ENCODE data around the gene ASAP2. TPM values are rescaled to one million over a fixed set of nuclear protein-coding genes. Genes with fewer than 3 reads are reported as not detected.

ASAP2 gene
- total RNA-seq (2022; extraction: Qiagen RNA extraction; ENCODE audit: low read depth) = 28.4 to 49.8 TPM (median 41.9 TPM) in 5 replicates

DNA sequence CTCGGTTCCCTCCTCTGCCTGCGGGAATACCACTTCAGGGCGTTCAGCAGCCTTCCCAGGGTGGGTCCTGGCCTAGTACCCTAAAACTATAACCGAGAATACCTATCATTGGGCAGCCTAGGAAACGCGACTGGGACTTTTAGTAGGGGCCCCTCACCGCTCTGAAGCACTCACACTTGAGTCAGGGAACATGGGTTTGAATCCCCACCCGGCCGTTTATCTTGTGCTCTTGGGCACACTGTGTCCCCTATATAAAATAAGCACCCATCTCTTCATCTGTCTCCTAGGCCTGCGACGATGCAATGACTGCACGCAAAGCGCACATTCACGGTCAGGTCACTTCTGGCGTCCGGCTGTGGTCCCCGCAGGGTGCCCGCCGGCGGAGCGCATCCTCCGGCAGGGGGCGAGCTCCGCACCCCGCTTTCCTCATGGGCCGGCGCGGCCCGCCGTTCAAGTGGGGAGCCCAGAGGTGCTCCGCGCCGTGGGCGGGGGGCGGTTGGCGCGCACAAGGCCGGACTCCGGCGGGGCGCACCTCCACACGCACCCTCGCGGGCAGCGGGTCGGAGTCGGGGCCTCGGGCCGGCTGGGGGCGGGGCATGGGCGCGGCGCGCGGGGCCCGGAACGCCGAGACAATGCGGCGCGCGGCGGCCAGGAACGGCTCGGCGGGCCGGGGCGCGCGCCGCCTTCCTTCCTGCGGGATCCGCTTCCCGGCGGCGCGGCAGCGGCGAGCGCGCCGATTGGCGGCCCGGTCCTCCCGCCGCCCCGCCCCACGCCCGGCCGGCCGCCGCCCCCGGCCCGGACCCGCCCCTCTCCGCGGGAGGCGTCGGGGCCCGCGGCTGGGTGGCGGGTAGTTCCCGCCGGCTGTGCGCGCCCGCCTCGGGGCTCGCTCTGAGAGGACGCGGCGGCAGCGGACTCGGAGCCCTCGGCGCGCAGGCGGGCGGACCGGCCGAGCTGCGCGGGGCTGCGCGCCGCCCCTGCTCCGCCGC lies at the start of gene ASAP2:
TSS of gene ASAP2 (plus strand) at position 850 of the 986 bp plus-strand sequence. CDS start 293 bp downstream, outside the sequence.

DNA sequence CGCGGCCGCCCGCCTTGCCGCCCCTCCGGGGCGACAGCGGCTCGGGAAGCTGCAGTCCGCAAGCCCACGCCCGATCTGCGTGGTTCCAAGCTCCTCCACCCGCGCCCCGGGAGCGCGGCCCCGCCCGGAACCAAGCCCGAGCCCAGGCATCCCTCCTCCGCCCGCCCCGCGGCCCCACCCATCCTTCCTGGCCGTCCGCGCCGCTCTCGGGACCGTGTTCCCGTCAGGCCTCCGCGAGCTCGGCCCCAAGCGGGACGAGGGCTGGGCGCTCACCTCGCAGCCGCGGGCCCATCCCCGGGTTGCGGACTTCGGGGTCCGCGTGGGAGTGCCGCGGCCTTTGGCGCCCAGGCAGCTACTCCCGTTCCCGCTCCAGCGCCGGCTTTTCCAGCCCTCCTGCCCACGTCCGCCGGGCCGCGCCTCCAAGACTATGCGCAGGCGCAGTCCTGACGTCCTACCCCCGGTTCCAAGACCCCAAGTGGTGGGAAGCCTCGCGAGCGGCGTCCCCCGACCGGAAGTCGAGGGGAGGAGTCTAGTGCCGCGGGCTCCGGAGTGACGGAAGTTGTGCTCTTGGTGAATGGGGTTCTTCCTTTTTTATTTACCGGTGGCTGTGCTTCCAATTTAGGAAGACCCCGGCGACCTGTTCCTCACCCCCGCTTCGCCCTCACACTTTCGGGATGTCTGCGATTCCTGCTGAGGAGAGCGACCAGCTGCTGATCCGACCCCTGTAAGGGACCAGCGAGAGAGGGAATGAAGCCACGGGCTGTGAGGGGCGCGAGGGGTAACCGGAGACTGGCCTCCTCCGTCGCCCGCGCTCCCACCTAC lies 216.7 kb downstream of the ASAP2 start, which contains the start of the genes CPSF3 and ITGB1BP1:
TSS of gene CPSF3 (plus strand) at position 555 of the 822 bp plus-strand sequence. CDS start at position 675, 120 bp downstream.
TSS of gene ITGB1BP1 (minus strand) at position 429 of the 822 bp plus-strand sequence. CDS start 4,831 bp downstream, outside the sequence.

Other genes starting within 250 kb of the ASAP2 start
- 28.5 to 49.8 TPM (median 41.0 TPM) in 5 replicates for gene MBOAT2, start 203.1 kb upstream of the ASAP2 start, total RNA-seq (2022; extraction: Qiagen RNA extraction; ENCODE audit: low read depth)
- 151 to 262 TPM (median 161 TPM) in 5 replicates for gene ITGB1BP1, start 216.7 kb downstream of the ASAP2 start, total RNA-seq (2022; extraction: Qiagen RNA extraction; ENCODE audit: low read depth)
- 49.5 to 69.6 TPM (median 52.4 TPM) in 5 replicates for gene CPSF3, start 216.8 kb downstream of the ASAP2 start, total RNA-seq (2022; extraction: Qiagen RNA extraction; ENCODE audit: low read depth)